ENCODE data around the gene ELFN1.

Gene ELFN1

DNA sequence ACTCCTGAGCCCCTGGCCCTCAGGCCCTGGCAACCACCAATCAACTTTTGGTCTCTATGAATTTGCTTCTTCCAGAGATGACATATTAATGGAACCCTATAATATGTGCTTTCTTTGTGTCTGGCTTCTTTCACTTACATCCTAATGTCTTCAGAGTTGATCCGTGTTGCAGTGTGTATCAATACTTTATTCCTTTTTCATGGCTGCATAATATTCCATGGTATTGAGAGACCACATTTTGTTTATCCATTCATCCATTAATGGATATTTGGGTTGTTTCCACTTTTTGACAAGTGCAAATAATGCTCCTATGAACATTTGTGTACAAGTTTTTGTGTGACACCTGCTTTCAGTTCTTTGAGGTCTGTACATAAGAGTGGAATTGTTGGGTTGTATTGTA is 43.3 kb upstream of the ELFN1 start:
- TF ChIP-seq, protein P1, sequence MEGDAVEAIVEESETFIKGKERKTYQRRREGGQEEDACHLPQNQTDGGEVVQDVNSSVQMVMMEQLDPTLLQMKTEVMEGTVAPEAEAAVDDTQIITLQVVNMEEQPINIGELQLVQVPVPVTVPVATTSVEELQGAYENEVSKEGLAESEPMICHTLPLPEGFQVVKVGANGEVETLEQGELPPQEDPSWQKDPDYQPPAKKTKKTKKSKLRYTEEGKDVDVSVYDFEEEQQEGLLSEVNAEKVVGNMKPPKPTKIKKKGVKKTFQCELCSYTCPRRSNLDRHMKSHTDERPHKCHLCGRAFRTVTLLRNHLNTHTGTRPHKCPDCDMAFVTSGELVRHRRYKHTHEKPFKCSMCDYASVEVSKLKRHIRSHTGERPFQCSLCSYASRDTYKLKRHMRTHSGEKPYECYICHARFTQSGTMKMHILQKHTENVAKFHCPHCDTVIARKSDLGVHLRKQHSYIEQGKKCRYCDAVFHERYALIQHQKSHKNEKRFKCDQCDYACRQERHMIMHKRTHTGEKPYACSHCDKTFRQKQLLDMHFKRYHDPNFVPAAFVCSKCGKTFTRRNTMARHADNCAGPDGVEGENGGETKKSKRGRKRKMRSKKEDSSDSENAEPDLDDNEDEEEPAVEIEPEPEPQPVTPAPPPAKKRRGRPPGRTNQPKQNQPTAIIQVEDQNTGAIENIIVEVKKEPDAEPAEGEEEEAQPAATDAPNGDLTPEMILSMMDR (IDR thresholded peaks at IDR 0.05): no peak
- TF ChIP-seq ZFX (IDR thresholded peaks at IDR 0.05; ENCODE audit: borderline replicate concordance): no peak
- H3K27ac ChIP-seq: no peak overlapping the region

DNA sequence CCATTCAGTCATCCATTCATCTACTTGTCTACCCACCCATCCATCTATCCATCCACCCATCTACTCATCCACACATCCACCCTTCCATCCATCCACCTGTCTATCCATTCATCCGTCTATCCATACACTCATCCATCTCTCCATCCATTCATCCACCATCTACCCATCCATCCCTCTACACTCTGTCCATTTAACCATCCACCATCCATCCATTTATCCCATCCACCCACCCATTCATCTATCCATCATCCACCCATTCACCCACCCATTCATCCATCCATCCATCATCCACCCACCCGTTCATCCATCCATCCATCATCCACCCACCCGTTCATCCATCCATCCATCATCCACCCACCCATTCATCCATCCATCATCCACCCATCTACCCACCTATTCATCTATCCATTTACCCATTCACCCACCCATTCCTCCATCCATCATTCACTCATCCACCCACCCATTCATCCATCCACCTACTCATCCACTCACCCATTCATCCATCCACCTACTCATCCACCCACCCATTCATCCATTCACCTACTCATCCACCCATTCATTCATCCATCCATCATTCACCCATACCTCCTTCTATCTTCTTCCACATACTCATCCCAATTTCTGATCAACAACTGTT is 39.3 kb upstream of the ELFN1 start:
- TF ChIP-seq, protein P1 (IDR thresholded peaks at IDR 0.05): no peak
- no peak for TF ChIP-seq ZFX (IDR thresholded peaks at IDR 0.05; ENCODE audit: borderline replicate concordance)
- no peak overlapping the region for H3K27ac ChIP-seq

DNA sequence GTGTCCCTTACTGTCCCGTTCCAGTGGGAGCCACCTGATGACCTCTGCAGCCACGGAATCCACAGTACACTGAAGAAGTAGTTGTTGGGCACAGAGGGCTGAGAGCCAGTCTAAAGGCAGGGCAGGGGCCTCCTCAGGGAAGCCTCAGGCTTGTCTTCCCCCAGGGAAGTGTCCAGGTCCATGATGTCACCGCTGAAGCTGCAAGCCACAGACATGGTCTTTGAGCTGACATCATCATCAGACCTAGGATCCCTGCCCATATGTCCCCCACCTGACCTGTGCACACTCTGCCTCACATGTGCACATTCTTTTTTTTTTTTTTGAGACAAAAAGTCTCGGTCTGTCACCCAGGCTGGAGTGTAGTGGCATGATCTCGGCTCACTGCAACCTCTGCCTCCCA is 38.4 kb upstream of the ELFN1 start:
- TF ChIP-seq, protein P1 (IDR thresholded peaks at IDR 0.05): no peak
- no peak for TF ChIP-seq ZFX (IDR thresholded peaks at IDR 0.05; ENCODE audit: borderline replicate concordance)
- no peak overlapping the region for H3K27ac ChIP-seq

DNA sequence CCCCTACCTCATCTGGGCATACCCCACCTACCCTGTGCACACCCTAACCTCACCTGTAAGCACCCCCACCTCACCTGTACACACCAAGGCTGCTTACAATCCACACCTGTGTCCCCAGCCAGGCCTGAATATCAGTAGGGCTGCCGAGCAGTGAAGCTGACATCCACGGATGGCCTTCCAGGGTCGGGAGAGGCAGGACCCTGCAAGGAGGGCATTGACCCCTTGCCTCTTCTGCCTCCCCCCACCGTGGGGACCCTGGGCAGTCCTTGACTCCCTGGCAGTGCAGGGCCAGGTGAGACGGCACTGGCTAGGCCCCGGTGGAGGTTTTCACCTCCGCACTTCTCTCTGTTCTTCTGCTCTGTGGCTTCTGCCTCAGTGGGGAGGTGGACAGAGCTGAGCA is 37.6 kb upstream of the ELFN1 start:
- H3K27ac ChIP-seq: no peak overlapping the region
- TF ChIP-seq ZFX (IDR thresholded peaks at IDR 0.05; ENCODE audit: borderline replicate concordance): no peak
- TF ChIP-seq, protein P1 (IDR thresholded peaks at IDR 0.05): no peak

DNA sequence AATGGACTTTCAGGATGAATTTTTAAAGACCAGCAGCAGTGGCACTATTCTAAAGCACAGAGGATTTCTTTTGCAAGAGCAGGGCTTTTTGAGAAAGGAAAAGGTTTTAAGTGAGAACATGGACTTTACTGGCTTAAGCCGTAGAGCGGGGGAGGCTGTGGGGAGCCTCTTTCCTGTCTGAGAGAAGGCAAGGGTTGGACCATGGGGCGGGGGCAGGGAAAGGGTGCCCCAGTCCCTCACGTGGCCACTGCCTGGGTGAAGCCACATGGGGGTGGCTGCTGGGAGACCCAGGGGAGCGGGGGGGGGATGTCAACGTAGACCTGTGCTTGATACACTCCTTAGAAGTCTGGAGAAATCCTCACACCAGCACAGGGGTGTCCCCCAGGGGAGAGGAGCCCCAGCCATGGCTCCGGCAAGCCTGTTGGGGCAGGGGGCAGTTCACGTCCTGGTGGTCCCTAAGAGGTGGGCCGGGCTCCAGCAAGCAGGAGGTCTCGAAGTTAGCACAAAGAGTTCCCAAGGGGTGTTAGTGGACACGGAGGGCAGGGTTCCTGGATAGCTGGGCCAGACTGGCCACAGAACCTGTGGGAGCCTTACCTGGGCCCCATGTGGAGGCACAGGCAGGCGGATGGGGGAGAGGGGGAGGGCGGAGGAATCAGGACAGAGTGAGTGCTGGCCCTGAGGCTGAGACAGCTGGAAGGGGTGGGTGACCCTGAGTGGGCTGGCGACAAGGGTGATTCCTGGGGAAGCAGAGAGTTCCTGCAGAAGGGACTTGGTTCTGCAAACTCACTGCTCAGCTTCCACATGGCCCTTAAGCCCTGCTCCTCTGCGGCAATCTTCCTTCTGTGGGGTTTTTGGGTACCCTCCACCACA is 36.9 kb upstream of the ELFN1 start:
- no peak overlapping the region for H3K27ac ChIP-seq
- TF ChIP-seq, protein P1 (IDR thresholded peaks at IDR 0.05): no peak
- no peak for TF ChIP-seq ZFX (IDR thresholded peaks at IDR 0.05; ENCODE audit: borderline replicate concordance)

DNA sequence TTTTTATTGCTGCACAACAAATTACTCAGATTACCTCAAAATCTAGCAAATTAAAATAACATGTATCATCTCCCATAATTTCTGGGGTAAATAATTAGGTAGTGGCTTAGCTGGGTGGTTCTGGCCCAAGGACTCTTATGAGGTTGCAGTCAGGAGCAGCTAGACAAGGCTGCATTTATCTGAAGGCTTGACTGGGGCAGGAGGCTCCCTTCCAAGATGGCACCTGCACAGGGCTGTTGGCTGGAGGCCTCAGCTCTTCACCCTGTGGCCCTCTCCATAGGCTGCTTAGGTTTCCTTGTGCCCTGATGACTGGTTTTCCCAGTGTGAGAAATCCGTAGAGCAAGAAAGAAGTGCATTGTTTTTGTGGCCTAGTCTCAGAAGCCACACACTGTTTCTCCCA is 34.7 kb upstream of the ELFN1 start:
- no peak overlapping the region for H3K27ac ChIP-seq
- TF ChIP-seq, protein P1 (IDR thresholded peaks at IDR 0.05): no peak
- no peak for TF ChIP-seq ZFX (IDR thresholded peaks at IDR 0.05; ENCODE audit: borderline replicate concordance)

DNA sequence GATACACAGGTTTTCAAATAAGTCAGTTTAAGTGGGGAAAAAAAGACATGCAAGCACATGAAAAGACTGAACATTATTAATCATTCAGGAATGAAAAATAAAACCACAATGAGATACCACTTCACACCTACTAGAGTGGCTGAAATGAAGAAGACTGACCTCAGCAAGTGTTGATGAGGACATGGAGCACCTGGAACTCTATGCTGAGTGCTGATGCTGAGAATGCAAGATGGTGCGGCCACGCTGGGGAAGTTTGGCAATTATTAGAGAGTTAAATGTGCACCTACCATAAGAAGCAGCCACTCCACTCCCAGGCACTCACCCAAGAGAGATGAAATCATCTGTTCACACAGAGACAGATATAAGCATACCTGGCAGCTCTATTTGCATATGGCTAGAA is 32.9 kb upstream of the ELFN1 start:
- TF ChIP-seq ZFX (IDR thresholded peaks at IDR 0.05; ENCODE audit: borderline replicate concordance): no peak
- TF ChIP-seq, protein P1 (IDR thresholded peaks at IDR 0.05): no peak
- H3K27ac ChIP-seq: no peak overlapping the region

Data from 22Rv1 (cell line).